Immature natural killer cell (primary cell): ENCODE measurements around the gene SGK1. TPM values are rescaled to one million over a fixed set of nuclear protein-coding genes. Genes with fewer than 3 reads are reported as not detected.
"Not testable (repeated sequence)": the region's sequence is repeated elsewhere in the genome, so short reads cannot be mapped to it uniquely, and the experiment has no call there.

Experiments
- DNase-seq, 3 donors: peaks; one replicate each; pipeline ENCODE4 v3.0.0; 2022; ENCODE audit warnings: mixed read lengths in 1 of 3
- H3K27ac Mint-ChIP-seq, 6 donors: one replicate each; pipeline ENCODE4 v1.8.0; 2020; ENCODE audit warnings: mixed read lengths in 6 of 6, mild to moderate bottlenecking in 5 of 6, inconsistent platforms in 4 of 6, moderate library complexity in 3 of 6
- H3K27me3 Mint-ChIP-seq, 3 donors: one replicate each; pipeline ENCODE4 v1.8.0; 2020 to 2021; ENCODE audit warnings: low read depth in 3 of 3, mild to moderate bottlenecking in 3 of 3, mixed read lengths in 3 of 3, moderate library complexity in 3 of 3, inconsistent platforms in 1 of 3
- H3K36me3 Mint-ChIP-seq, 3 donors: one replicate each; pipeline ENCODE4 v1.8.0; 2020; ENCODE audit warnings: mixed read lengths in 3 of 3, inconsistent platforms in 2 of 3, mild to moderate bottlenecking in 2 of 3
- H3K4me1 Mint-ChIP-seq, 2 donors: one replicate each; pipeline ENCODE4 v1.8.0; 2020; ENCODE audit warnings: inconsistent platforms in 2 of 2, mild to moderate bottlenecking in 2 of 2, mixed read lengths in 2 of 2, moderate library complexity in 1 of 2
- H3K4me3 Mint-ChIP-seq, 5 donors: one replicate each; pipeline ENCODE4 v1.8.0; 2020; ENCODE audit warnings: mild to moderate bottlenecking in 5 of 5, mixed read lengths in 5 of 5, inconsistent platforms in 3 of 5, moderate library complexity in 3 of 5
- H3K9me3 Mint-ChIP-seq, 6 donors: one replicate each; pipeline ENCODE4 v1.8.0; 2020; ENCODE audit warnings: mild to moderate bottlenecking in 6 of 6, mixed read lengths in 6 of 6, inconsistent platforms in 4 of 6, moderate library complexity in 3 of 6
- polyA plus RNA-seq, 3 donors: library from polyadenylated mRNA; unstranded; fragments of 300-500 nt; fragmentation: Illumina TruSeq; gene quantifications; one replicate each; pipeline ENCODE4 v1.2.3, GENCODE V29; 2021

Gene SGK1
- polyA plus RNA-seq, 3 donors from 2014 or later = 1.2 to 4.3 (median 3.8) TPM

DNA sequence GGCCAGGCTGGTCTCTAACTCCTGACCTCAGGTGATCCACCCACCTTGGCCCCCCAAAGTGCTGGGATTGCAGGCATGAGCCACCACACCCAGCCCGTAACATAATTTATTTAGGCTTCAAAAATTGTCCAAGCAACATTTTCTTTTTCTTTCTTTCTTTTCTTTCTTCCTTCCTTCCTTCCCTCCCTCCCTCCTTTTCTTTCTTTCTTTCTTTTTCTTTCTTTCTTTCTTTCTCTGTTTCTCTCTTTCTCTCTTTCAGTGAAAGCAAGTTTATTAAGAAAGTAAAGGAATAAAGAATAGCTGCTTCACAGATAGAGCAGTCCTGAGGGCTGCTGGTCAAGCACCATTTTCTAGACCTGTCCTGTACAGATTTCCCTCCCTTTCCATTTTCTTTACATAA, 113.2 kb downstream of the SGK1 start:
- not testable (repeated sequence) for H3K4me1 Mint-ChIP-seq, H3K27ac Mint-ChIP-seq, H3K9me3 Mint-ChIP-seq, H3K27me3 Mint-ChIP-seq, H3K36me3 Mint-ChIP-seq, DNase-seq, H3K4me3 Mint-ChIP-seq

DNA sequence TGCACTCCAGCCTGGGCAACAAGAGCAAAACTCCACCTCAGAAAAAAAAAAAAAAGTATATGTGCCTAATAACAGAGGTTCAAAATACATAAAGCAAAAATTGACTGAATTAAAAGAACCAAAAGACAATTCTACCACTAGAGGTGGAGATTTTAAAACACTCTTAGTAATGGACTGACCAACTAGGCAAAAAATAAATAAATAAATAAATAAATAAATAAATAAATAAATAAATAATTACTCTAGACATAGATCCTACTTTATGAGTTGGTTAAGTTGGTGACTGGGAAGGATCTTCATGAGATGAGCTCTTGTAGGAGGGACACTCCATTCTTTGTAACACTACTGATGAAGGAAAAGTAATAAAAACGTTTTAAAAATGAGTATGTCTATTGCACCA, 113.9 kb downstream of the SGK1 start:
- peaks cover 0 to 6% (median 1%) of the 10 kb centered on the region in 6 donors for H3K9me3 Mint-ChIP-seq
- DNase-seq = no peak
- peaks cover 2 to 5% (median 2%) of the 10 kb centered on the region in 3 donors for H3K27me3 Mint-ChIP-seq
- no peak overlapping the region for H3K4me3 Mint-ChIP-seq
- H3K4me1 Mint-ChIP-seq = no peaks in the 10 kb centered on the region
- H3K27ac Mint-ChIP-seq = no peak overlapping the region
- H3K36me3 Mint-ChIP-seq = peaks cover 0 to 4% (median 0%) of the 10 kb centered on the region in 3 donors

DNA sequence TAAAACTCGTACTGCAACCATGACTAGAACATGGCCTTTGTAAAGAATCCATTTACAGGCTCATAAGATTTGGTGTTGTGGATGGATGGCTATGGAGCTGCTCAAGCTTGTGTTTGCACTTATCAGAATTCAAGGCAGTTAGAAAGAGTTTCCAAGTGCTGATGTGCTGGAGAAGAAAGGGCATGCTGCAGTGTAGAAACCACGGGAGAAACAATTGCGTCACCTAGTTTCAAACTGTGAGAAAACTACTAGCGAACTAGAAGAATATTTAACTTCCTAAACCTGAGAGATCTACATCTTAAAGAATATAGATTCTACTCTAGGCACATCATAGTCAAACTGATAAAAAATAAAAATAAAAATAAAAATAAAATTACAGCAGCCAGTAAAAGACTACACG, 116.2 kb downstream of the SGK1 start:
- no peak for DNase-seq
- H3K27ac Mint-ChIP-seq = no peak overlapping the region

DNA sequence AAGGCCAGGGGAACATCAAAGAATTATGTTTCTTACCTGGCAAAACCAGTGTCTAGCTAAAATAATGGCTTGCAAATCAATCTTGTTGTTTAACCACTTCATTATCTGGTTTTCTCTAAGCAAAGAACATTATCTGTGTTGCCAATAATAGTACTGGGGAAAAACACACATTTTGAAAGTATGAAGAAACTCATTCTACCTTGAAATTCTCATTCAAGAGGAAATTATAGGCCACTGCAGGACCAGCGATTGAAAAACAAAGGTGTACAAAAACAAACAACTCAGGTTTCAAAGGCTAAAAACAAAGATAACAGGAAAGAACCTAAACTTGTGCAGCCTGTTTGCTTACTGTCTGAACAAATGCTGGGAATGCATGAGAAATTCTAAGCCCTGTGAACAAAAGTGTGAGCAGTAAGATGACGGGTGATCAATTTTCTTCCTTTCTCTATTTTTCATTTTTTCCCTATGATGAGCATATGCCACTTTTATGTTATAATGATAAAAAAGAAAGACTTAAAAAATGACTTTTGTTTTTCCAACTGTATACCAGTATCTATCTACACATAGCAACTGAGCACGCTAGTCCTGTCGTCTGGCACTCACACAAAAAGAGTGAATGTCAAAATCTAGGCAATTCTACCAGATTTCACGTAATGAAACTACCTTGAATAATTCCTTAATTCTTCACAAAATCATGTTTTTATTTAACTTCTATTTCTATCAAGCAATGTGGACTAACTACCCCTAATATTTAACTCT, 117.9 kb downstream of the SGK1 start:
- Mint-ChIP-seq H3K27ac (no peak overlapping the region), H3K4me3 (no peak overlapping the region), H3K27me3 (peaks cover 2 to 5% (median 4%) of the 10 kb centered on the region in 3 donors), H3K9me3 (peaks cover 0 to 6% (median 1%) of the 10 kb centered on the region in 6 donors), H3K36me3 (peaks cover 0 to 4% (median 0%) of the 10 kb centered on the region in 3 donors), H3K4me1 (peaks cover 7 to 18% of the 10 kb centered on the region in 2 donors)
- no peak for DNase-seq

More for the DNA sequence above, 116.2 kb downstream of the SGK1 start:
- peaks cover 3 to 7% of the 10 kb centered on the region in 2 donors for H3K4me1 Mint-ChIP-seq
- no peak overlapping the region for H3K4me3 Mint-ChIP-seq
- peaks cover 2 to 5% (median 3%) of the 10 kb centered on the region in 3 donors for H3K27me3 Mint-ChIP-seq
- H3K36me3 Mint-ChIP-seq = peaks cover 0 to 4% (median 0%) of the 10 kb centered on the region in 3 donors
- peaks cover 0 to 6% (median 1%) of the 10 kb centered on the region in 6 donors for H3K9me3 Mint-ChIP-seq

DNA sequence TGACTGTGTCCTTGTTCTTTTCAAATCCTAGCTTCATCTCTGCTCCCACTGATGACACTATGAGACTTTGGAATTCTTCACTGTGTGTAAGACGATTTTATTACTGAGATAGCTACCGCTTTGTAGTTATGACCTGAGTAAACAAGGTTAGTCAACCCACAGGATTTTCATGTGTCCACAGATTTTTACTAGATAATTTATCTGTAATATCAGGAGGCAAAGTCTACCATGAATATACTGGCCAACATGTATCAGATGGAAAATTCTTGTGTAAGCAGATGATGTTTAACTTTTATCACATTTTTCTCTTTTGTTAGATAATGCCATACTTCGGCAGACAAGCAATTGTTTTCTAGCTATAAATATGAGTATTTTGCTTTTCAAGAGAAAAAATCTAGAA, 119.8 kb downstream of the SGK1 start:
- H3K9me3 Mint-ChIP-seq = peaks cover 0 to 2% (median 0%) of the 10 kb centered on the region in 6 donors
- H3K36me3 Mint-ChIP-seq = no peaks in the 10 kb centered on the region
- peaks cover 7 to 18% of the 10 kb centered on the region in 2 donors for H3K4me1 Mint-ChIP-seq
- no peak overlapping the region for H3K4me3 Mint-ChIP-seq
- H3K27me3 Mint-ChIP-seq = peaks cover 0 to 5% (median 2%) of the 10 kb centered on the region in 3 donors
- DNase-seq = no peak
- no peak overlapping the region for H3K27ac Mint-ChIP-seq

DNA sequence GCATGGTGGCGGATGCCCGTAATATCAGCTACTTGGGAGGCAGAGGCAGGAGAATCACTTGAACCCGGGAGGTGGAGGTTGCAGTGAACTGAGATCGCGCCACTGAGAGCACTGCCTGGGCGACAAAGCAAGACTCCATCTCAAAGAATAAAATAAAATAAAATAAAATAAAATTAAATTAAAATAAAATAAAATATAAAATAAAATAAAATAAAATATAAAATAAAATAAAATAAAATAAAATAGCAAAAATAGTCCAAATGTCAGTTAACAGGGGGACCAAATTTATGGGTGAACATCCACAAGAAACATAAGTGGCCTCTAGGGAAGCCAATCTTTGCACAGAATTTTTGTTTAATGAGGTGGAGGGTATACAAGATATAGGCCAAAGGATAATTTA, 120.2 kb downstream of the SGK1 start:
- H3K9me3 Mint-ChIP-seq, H3K27ac Mint-ChIP-seq, DNase-seq, H3K36me3 Mint-ChIP-seq, H3K4me3 Mint-ChIP-seq, H3K27me3 Mint-ChIP-seq: not testable (repeated sequence)
- peaks cover 7 to 18% of the 10 kb centered on the region in 2 donors for H3K4me1 Mint-ChIP-seq

DNA sequence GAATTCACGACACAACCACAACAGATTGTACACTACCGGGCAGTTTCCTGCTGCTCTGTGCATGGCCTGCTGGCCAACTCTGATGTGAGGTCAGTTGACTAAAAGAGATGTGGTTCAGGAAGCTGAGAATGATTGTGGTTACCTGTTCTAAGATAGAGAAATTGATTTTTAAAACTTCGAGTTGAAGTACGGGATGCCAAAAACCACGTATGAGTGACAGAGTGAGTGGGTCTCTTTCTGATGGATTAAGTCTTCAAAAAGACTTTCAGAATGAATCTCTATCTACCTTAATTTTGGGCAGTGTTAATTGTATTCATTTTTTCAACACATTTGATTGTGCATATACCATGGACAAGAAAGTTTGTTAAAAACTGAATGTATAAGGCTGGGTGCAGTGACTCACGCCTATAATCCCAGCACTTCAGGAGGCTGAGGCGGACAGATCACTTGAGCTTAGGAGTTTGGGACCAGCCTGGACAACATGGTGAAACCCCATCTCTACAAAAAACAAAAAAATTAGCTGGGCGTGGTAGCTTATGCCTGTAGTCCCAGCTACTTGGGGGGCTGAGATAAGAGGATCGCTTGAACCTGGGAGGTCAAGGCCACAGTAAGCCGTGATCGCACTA, 121.2 kb downstream of the SGK1 start:
- Mint-ChIP-seq H3K27me3 (peaks cover 0 to 4% (median 2%) of the 10 kb centered on the region in 3 donors), H3K27ac (peak overlapping the region in 3 of 6 donors; percentile 30 to 72 (median 63)), H3K4me3 (peak overlapping the region in 3 of 5 donors; percentile 0 to 23 (median 1)), H3K4me1 (peaks cover 7 to 18% of the 10 kb centered on the region in 2 donors), H3K9me3 (no peaks in the 10 kb centered on the region), H3K36me3 (no peaks in the 10 kb centered on the region)
- DNase-seq = peak; percentile 27 to 30 (median 29)

DNA sequence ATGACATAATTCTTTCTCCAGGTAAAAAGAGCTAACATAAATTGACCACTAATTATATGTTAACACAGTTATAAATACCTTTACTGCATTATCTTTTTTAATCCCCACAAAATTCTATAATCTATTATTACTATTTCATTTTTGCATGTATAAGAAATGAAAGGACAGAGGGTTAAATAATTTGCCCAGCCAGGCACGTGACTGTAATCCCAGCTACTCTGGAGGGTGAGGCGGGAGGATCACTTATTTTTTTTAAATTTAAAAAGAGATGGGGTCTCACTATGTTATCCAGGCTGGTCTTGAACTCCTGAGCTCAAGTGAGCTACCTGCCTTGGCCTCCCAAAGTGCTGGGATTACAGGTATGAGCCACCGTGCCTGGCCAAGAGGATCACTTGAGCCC, 121.9 kb downstream of the SGK1 start:
- H3K27me3 Mint-ChIP-seq = peaks cover 0 to 3% (median 2%) of the 10 kb centered on the region in 3 donors
- no peaks in the 10 kb centered on the region for H3K9me3 Mint-ChIP-seq
- no peak overlapping the region for H3K27ac Mint-ChIP-seq
- no peak for DNase-seq
- peaks cover 7 to 18% of the 10 kb centered on the region in 2 donors for H3K4me1 Mint-ChIP-seq
- H3K36me3 Mint-ChIP-seq = no peaks in the 10 kb centered on the region
- H3K4me3 Mint-ChIP-seq = no peak overlapping the region

DNA sequence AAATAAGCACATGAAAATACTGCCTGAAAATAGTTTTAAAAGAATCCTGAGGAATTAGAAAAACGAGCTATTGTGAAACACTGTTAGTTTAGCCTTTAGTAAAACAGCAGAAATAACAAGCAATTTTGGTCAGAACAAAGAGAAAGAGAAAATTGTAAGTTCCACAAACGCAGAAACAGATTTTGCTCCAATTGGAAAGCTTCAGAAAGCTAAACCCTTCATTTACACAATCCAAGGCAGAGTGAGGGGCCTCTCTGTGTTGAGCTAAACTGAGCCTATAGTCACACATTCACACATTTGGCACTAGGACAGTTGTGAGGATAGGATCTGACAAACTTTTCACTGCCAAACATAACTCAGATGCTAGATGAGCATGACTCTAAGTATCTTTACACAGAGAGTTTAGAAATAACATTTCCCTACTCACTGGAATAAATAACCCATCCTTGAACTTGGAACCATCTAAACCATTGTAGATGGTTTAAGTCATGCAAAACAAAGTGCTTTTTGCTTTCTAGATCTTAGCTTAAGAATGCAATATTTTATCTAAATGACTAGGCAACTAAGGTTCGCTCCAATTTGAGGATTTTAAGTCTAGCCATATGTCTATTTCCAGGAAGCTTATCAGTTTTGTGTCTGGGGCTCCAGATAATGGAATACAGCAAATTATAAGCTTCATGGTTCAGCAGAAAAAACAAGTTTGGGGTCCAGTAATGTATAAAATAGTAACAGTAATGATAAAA, 122.6 kb downstream of the SGK1 start:
- Mint-ChIP-seq H3K4me3 (no peak overlapping the region), H3K9me3 (no peaks in the 10 kb centered on the region), H3K27ac (no peak overlapping the region), H3K4me1 (peaks cover 7 to 18% of the 10 kb centered on the region in 2 donors), H3K27me3 (peaks cover 0 to 3% (median under 1%) of the 10 kb centered on the region in 3 donors), H3K36me3 (no peaks in the 10 kb centered on the region)
- DNase-seq = no peak

DNA sequence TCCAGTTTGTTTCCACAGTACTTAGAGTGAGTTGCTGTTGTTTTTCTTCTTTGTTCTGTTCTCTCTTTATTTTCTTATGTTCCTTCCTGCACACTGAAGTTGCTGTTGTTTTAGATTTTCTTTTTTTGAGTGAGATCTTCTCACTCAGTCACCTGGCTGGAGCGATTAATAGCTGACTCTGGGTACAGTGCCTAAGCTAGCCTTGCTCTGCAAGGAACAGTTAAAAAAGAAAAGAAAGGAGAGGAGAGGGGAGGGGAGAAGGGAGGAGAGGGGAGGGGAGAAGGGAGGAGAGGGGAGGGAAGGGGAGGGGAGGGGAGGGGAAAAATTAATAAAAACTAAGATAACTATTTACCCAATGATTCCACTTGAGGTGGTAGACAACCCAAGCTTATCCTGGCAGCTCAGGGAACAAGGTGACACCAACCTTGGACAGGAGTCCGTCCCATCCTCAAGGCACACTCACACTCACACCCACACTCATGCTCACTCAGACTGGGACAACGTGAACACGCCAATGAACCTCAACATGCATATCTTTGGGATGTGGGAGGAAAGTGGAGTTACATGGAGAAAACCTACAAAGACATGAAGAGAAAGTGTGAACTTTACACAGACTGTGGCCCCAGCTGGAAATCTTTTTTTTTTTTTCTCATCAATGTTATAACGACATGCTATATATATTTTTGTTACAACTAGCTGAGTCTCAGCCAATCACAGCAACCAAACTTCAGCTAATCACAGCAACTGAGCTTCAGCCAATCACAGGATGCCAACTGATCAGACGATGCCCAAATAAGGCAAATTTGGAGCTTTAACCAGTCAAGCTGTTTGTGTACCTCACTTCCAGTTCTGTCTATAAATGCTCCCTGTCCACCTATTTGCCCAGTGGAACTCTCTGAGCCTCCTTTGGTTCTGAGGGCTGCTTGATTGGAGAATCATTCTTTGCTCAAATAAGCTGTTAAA, 124.1 kb downstream of the SGK1 start:
- no peaks in the 10 kb centered on the region for H3K9me3 Mint-ChIP-seq
- peaks cover 7 to 18% of the 10 kb centered on the region in 2 donors for H3K4me1 Mint-ChIP-seq
- DNase-seq = no peak
- no peak overlapping the region for H3K27ac Mint-ChIP-seq
- H3K36me3 Mint-ChIP-seq = no peaks in the 10 kb centered on the region
- peaks cover 0 to 3% (median 2%) of the 10 kb centered on the region in 3 donors for H3K27me3 Mint-ChIP-seq
- H3K4me3 Mint-ChIP-seq = no peak overlapping the region

DNA sequence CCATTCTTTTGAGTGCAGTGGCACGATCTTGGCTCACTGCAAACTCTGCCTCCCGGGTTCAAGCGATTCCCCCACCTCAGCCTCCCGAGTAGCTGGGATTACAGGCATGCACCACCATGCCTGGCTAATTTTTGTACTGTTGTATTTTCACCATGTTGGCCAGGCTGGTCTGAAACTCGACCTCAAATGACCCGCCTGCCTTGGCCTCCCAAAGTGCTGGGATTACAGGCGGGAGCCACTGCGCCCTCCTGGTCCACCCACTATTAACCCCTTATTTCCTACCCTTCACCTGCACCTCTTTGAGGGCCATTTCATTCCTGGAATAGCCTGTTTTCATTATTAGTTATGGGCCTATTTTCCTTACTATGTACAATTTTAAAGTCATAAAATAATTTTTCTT, 125.3 kb downstream of the SGK1 start:
- H3K27ac Mint-ChIP-seq, H3K4me3 Mint-ChIP-seq, H3K36me3 Mint-ChIP-seq, H3K27me3 Mint-ChIP-seq, DNase-seq, H3K9me3 Mint-ChIP-seq: not testable (repeated sequence)
- H3K4me1 Mint-ChIP-seq = peaks cover 7 to 18% of the 10 kb centered on the region in 2 donors

DNA sequence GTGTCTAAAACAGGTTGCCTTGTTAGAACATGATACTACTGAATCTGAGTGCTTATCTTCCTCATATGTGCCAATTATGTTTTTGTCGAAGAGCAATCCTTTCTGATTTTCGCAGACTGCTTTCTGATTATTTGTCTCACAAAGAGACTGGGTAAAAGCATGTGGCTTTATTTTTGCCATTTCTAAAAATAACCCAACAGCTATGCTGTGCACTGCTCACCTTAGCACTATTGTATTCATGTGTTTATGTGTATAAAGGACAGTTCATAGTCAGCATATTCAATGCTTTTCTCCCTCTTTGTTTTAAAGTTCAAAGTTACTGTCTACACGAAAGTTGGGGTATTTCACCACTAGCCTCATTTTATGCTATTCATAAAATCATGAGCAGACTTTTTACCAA, 127.0 kb downstream of the SGK1 start:
- Mint-ChIP-seq H3K27me3 (peaks cover 0 to 3% (median 2%) of the 10 kb centered on the region in 3 donors), H3K4me3 (no peak overlapping the region), H3K27ac (no peak overlapping the region)

DNA sequence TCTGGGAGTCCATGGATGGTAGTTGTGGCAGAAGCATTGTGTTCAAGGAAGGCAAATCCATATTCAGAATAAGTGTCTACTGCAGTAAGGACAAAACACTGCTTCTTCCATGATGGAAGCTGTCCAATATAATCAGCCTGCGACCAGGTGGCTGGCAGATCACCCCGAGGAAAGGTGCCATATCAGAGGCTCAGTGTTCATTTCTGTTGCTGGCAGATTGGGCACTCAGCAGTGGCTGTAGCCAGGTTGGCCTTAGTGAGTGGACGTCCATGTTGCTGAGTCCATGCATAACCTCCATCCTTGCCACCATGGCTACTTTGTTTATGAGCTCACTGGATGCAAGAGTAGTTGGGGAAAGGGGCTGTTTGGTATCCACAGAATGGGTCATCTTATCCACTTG, 130.2 kb downstream of the SGK1 start:
- Mint-ChIP-seq H3K36me3 (no peaks in the 10 kb centered on the region), H3K27me3 (peaks cover 0 to 3% (median 0%) of the 10 kb centered on the region in 3 donors), H3K4me1 (no peaks in the 10 kb centered on the region), H3K9me3 (no peaks in the 10 kb centered on the region), H3K27ac (no peak overlapping the region), H3K4me3 (no peak overlapping the region)
- no peak for DNase-seq

More for the DNA sequence above, 127.0 kb downstream of the SGK1 start:
- no peaks in the 10 kb centered on the region for H3K9me3 Mint-ChIP-seq
- H3K36me3 Mint-ChIP-seq = no peaks in the 10 kb centered on the region
- DNase-seq = no peak
- peaks cover 0 to 2% of the 10 kb centered on the region in 2 donors for H3K4me1 Mint-ChIP-seq
